Mesendoderm (in vitro differentiated cells): Measurements from ENCODE around the gene ROPN1.

Experiments used
- DNase-seq: peaks from one replicate; pipeline ENCODE4 v3.0.0; 2013
- H2AK5ac ChIP-seq: 2 replicates; pipeline ENCODE4 v1.6.1; 2013; ENCODE audit warnings: low read length, inconsistent platforms
- H2BK120ac ChIP-seq: 2 replicates; pipeline ENCODE4 v1.6.1; 2013; ENCODE audit warnings: low read depth, mild to moderate bottlenecking, low read length, moderate library complexity, mixed read lengths
- H2BK15ac ChIP-seq: replicated peaks from 2 replicates; pipeline ENCODE4 v1.6.1; 2013; ENCODE audit warnings: low read depth, mild to moderate bottlenecking, moderate library complexity
- H2BK5ac ChIP-seq: 2 replicates; pipeline ENCODE4 v1.6.1; 2013; ENCODE audit warnings: low read length, inconsistent platforms
- H3K18ac ChIP-seq: 2 replicates; pipeline ENCODE4 v1.6.1; 2013; ENCODE audit warnings: mild to moderate bottlenecking, low read length, mixed read lengths
- H3K23ac ChIP-seq: one replicate; pipeline ENCODE4 v1.6.1; 2013; ENCODE audit warnings: low read length
- H3K27ac ChIP-seq: 2 replicates; pipeline ENCODE4 v1.5.1; 2013; ENCODE audit warnings: low read depth, mild to moderate bottlenecking, inconsistent platforms, low read length, moderate library complexity
- H3K27me3 ChIP-seq: 2 replicates; pipeline ENCODE4 v1.6.1; 2013; ENCODE audit warnings: low read length, control low read depth, mild to moderate bottlenecking, inconsistent platforms; ENCODE audit not compliant: insufficient read depth, poor library complexity
- H3K36me3 ChIP-seq: 2 replicates; pipeline ENCODE4 v1.6.1; 2013; ENCODE audit warnings: low read length, inconsistent platforms; ENCODE audit not compliant: control insufficient read depth, insufficient read depth
- H3K4ac ChIP-seq: one replicate; pipeline ENCODE4 v1.6.1; 2013; ENCODE audit warnings: low read depth, mild to moderate bottlenecking, low read length, moderate library complexity
- H3K4me1 ChIP-seq: 2 replicates; pipeline ENCODE4 v1.6.1; 2013; ENCODE audit warnings: low read depth, low read length, inconsistent platforms; ENCODE audit not compliant: control insufficient read depth
- H3K4me2 ChIP-seq: 2 replicates; pipeline ENCODE4 v1.6.1; 2013; ENCODE audit warnings: low read length
- H3K4me3 ChIP-seq: 2 replicates; pipeline ENCODE4 v1.5.1; 2013; ENCODE audit warnings: mild to moderate bottlenecking, low read length
- H3K56ac ChIP-seq: one replicate; pipeline ENCODE4 v1.6.1; 2013; ENCODE audit warnings: low read length
- H3K79me1 ChIP-seq: 2 replicates; pipeline ENCODE4 v1.6.1; 2013; ENCODE audit warnings: low read length, inconsistent platforms
- H3K79me2 ChIP-seq: 2 replicates; pipeline ENCODE4 v1.6.1; 2013; ENCODE audit warnings: mild to moderate bottlenecking, low read length; ENCODE audit not compliant: control insufficient read depth, insufficient read depth
- H3K9ac ChIP-seq: 2 replicates; pipeline ENCODE4 v1.6.1; 2013; ENCODE audit warnings: low read length, inconsistent platforms
- H4K5ac ChIP-seq: one replicate; pipeline ENCODE4 v1.6.1; 2013; ENCODE audit warnings: low read length
- H4K8ac ChIP-seq: one replicate; pipeline ENCODE4 v1.6.1; 2013; ENCODE audit warnings: low read depth, mild to moderate bottlenecking, control low read depth, low read length, moderate library complexity
- WGBS: extraction: QIAGEN DNeasy Blood & Tissue Kit; methylation state at CpG from one replicate; pipeline ENCODE4 v1.1.7; 2013; ENCODE audit warnings: low lambda C conversion rate, missing lambda C conversion rate; ENCODE audit not compliant: insufficient coverage; ENCODE audit errors: extremely low coverage; 5-methylcytosine and 5-hydroxymethylcytosine counted together

ROPN1 gene

DNA sequence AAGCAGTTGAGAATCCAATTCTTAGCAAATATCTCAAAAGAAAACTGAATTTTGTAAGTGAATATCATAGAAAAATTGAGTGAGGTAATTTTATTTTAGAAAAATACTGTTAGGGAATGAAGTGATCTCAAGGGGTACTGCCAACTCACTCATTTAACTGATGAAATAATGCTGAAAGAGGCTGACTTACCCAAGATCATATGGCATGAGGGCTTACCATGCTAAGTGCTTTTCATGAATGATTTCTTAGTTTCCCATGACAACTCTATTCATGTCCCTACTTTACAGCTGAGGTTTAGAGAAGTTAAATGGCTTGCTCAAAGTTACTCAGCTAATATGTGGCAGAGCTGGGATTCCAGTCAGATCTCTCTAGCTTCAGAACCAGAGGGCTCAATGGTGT, 61.5 kb downstream of the ROPN1 start:
- Histone ChIP-seq H4K5ac (no peak overlapping the region), H2BK120ac (no peak overlapping the region), H3K79me2 (no peaks in the 10 kb centered on the region), H3K4me2 (no peak overlapping the region), H3K9ac (no peak overlapping the region), H3K4ac (no peak overlapping the region), H2AK5ac (no peak overlapping the region), H2BK5ac (no peak overlapping the region), H3K79me1 (no peaks in the 10 kb centered on the region), H3K4me3 (no peak overlapping the region), H3K27ac (no peak overlapping the region), H4K8ac (no peak overlapping the region), H3K18ac (no peak overlapping the region), H3K23ac (no peak overlapping the region), H2BK15ac (no peak overlapping the region), H3K27me3 (no peaks in the 10 kb centered on the region), H3K36me3 (peaks cover 3% of the 10 kb centered on the region), H3K56ac (no peak overlapping the region), H3K4me1 (no peaks in the 10 kb centered on the region)
- DNase-seq = no peak

DNA sequence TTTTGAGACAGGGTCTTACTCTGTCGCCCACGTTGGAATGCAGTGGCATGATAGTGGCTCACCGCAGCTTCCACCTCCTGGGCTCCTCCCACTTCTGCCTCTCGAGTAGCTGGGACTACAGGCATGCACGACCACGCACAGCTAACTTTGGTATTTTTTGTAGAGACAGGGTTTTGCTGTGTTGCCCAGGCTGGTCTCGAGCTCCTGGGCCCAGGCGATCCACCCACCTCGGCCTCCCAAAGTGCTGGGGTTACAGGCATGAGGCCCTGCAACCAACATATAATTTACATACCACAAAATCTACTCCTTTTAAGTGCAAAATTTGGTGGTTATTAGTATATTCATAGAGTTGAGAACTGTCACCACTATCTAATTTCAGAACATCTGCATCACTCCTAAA, 62.6 kb downstream of the ROPN1 start:
- Histone ChIP-seq H4K8ac (no peak overlapping the region), H3K4me1 (no peaks in the 10 kb centered on the region), H3K18ac (no peak overlapping the region), H3K23ac (no peak overlapping the region), H3K4ac (no peak overlapping the region), H2BK5ac (no peak overlapping the region), H4K5ac (no peak overlapping the region), H3K79me2 (no peaks in the 10 kb centered on the region), H3K36me3 (peaks cover 3% of the 10 kb centered on the region), H3K79me1 (no peaks in the 10 kb centered on the region), H3K4me2 (no peak overlapping the region), H3K56ac (no peak overlapping the region), H3K27ac (no peak overlapping the region), H3K9ac (no peak overlapping the region), H2BK120ac (no peak overlapping the region), H2AK5ac (no peak overlapping the region), H2BK15ac (no peak overlapping the region), H3K27me3 (no peaks in the 10 kb centered on the region), H3K4me3 (no peak overlapping the region)
- DNase-seq = no peak
- WGBS = no CpG with 5 or more reads among the region's 9 CpGs

DNA sequence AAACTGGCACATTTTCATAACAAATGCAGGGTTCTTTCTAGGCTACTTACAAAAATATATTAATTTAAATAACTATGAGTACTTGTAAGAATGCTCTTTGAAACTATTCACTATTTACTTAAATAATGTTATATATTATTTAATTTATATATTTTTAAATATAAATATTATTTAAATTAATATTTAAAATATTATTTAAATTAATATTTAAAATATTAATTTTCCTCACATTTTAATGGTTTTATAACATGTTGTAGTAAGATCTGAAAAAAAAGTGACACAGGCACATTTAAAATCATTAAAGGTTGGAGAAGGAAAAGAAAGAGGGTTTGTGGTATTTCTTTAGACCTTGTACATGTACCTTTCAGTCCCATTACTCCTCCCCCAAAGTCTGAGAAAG, 65.5 kb downstream of the ROPN1 start:
- Histone ChIP-seq H3K4ac (no peak overlapping the region), H3K4me3 (no peak overlapping the region), H2BK15ac (no peak overlapping the region), H3K9ac (no peak overlapping the region), H3K56ac (no peak overlapping the region), H3K4me1 (no peaks in the 10 kb centered on the region), H2AK5ac (no peak overlapping the region), H2BK5ac (no peak overlapping the region), H3K18ac (no peak overlapping the region), H3K23ac (no peak overlapping the region), H2BK120ac (no peak overlapping the region), H3K27me3 (no peaks in the 10 kb centered on the region), H3K4me2 (no peak overlapping the region), H3K79me2 (no peaks in the 10 kb centered on the region), H4K8ac (no peak overlapping the region), H3K79me1 (no peaks in the 10 kb centered on the region), H3K27ac (no peak overlapping the region), H3K36me3 (peaks cover 3% of the 10 kb centered on the region), H4K5ac (no peak overlapping the region)
- no peak for DNase-seq

DNA sequence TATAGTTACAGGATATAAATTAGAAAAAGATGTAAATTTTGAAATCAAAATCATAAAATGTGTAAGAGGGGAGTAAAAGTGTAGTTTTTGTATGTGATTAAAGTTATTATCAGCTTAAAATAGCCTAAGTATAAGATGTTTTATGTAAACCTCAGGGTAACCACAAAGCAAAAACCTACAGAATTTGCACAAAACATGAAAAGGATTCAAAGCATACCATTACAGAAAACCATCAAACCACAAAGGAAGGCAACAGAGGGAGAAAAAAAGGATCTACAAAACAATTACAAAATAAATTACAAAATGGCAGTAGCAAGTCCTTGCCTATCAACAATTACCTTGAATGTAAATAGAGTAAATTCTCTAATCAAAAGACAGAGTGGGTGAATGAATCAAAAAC, 71.1 kb downstream of the ROPN1 start:
- Histone ChIP-seq H4K8ac (no peak overlapping the region), H3K36me3 (no peaks in the 10 kb centered on the region), H3K4me3 (no peak overlapping the region), H3K79me2 (no peaks in the 10 kb centered on the region), H3K9ac (no peak overlapping the region), H2BK15ac (no peak overlapping the region), H3K4me2 (no peak overlapping the region), H2AK5ac (no peak overlapping the region), H3K27ac (no peak overlapping the region), H4K5ac (no peak overlapping the region), H3K18ac (no peak overlapping the region), H3K56ac (no peak overlapping the region), H3K23ac (no peak overlapping the region), H3K4ac (no peak overlapping the region), H2BK5ac (no peak overlapping the region), H3K27me3 (no peaks in the 10 kb centered on the region), H3K4me1 (no peaks in the 10 kb centered on the region), H2BK120ac (no peak overlapping the region), H3K79me1 (no peaks in the 10 kb centered on the region)
- no peak for DNase-seq

DNA sequence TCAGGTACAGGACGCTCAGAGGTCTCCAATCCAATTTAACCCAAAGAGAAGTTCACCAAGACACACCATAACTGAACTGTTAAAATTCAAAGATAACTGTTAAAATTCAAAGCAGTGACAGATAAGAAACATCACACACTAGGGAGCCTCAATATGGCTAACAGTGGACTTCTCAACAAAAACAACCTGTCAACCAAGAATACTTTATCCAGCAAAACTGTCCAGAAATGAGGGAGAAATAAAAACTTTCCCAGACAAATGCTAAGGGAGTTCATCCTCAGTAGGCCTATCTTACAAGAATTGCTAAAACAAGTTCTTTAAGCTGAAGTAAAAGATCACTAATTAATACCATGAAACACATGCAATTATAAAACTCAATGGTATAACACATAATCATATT, 71.5 kb downstream of the ROPN1 start:
- H3K4me1 ChIP-seq = no peaks in the 10 kb centered on the region
- H4K8ac ChIP-seq = no peak overlapping the region
- no peaks in the 10 kb centered on the region for H3K79me1 ChIP-seq
- H3K56ac ChIP-seq = no peak overlapping the region
- no peak overlapping the region for H3K4me2 ChIP-seq
- no peaks in the 10 kb centered on the region for H3K36me3 ChIP-seq
- H2AK5ac ChIP-seq = no peak overlapping the region
- H3K27me3 ChIP-seq = no peaks in the 10 kb centered on the region
- H4K5ac ChIP-seq = no peak overlapping the region
- no peaks in the 10 kb centered on the region for H3K79me2 ChIP-seq
- no peak for DNase-seq
- H3K23ac ChIP-seq = no peak overlapping the region
- no peak overlapping the region for H3K18ac ChIP-seq
- no CpG with 5 or more reads among the region's 1 CpG for WGBS
- no peak overlapping the region for H2BK5ac ChIP-seq
- no peak overlapping the region for H2BK15ac ChIP-seq
- no peak overlapping the region for H3K4ac ChIP-seq
- H3K9ac ChIP-seq = no peak overlapping the region
- no peak overlapping the region for H2BK120ac ChIP-seq
- H3K4me3 ChIP-seq = no peak overlapping the region
- no peak overlapping the region for H3K27ac ChIP-seq

DNA sequence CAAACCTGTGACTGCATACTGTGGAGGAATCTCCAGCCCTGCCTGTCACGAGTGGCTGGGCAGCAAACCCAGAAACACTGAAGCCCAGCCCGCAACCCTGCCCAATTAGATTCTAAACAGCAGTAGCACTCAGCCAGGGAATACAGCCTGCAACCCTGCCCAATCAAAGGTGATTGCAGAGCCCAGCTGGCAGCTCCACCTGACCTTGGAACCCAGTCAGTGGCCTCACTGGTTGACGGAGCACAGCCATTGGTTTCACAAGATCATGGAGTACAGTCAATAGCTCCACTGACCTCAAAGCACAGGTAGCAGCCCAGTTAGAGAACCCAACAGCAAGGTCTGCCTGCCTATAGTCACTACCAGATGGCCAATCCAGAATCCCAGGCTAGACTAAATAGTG, 72.6 kb downstream of the ROPN1 start:
- Histone ChIP-seq H3K27ac (no peak overlapping the region), H3K4me2 (no peak overlapping the region), H2BK15ac (no peak overlapping the region), H3K9ac (no peak overlapping the region), H3K18ac (no peak overlapping the region), H3K27me3 (no peaks in the 10 kb centered on the region), H2AK5ac (no peak overlapping the region), H3K56ac (no peak overlapping the region), H3K36me3 (no peaks in the 10 kb centered on the region), H3K4me3 (no peak overlapping the region), H4K8ac (no peak overlapping the region), H3K4me1 (no peaks in the 10 kb centered on the region), H3K79me1 (no peaks in the 10 kb centered on the region), H2BK120ac (no peak overlapping the region), H3K79me2 (no peaks in the 10 kb centered on the region), H3K23ac (no peak overlapping the region), H3K4ac (no peak overlapping the region), H4K5ac (no peak overlapping the region), H2BK5ac (no peak overlapping the region)
- WGBS = no CpG with 5 or more reads among the region's 3 CpGs
- no peak for DNase-seq
